Fibroblast of lung (primary cell): ENCODE measurements around the gene RAP2C.

ENCODE experiments used
- EZH2 ChIP-seq: IDR thresholded peaks from 2 replicates; pipeline ENCODE4 v1.5.1; 2012; ENCODE audit warnings: low read length, control low read depth, mild to moderate bottlenecking; ENCODE audit errors: missing control alignments
- TF ChIP-seq, protein P1 (sequence below), 2 donors: IDR thresholded peaks in 1 of 2; conservative IDR thresholded peaks in 1 of 2; 1 replicate in 1 of 2; 2 replicates in 1 of 2; pipeline ENCODE4 v1.5.1; 2011 to 2012; ENCODE audit warnings: low read length in 2 of 2, control low read depth in 1 of 2, inconsistent platforms in 1 of 2, low read depth in 1 of 2, mild to moderate bottlenecking in 1 of 2

DNA sequence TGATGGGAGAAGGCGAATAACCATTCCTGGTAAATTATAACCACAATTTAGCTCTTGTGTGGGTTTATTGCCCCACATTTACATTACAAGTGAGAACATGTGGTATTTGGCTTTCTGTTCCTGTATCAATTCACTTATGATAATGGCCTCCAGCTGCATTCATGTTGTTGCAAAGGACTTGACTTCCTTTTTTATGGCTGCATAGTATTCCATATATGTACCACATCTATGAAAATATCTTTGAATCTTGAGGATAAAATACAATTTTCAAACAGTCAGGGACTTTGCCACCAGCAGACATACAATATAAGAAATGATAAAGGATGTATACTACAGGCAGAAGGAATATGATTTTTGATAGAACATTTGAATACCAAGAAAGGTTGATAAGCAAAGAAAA lies 27.3 kb downstream of the RAP2C start:
- TF ChIP-seq, protein P1, sequence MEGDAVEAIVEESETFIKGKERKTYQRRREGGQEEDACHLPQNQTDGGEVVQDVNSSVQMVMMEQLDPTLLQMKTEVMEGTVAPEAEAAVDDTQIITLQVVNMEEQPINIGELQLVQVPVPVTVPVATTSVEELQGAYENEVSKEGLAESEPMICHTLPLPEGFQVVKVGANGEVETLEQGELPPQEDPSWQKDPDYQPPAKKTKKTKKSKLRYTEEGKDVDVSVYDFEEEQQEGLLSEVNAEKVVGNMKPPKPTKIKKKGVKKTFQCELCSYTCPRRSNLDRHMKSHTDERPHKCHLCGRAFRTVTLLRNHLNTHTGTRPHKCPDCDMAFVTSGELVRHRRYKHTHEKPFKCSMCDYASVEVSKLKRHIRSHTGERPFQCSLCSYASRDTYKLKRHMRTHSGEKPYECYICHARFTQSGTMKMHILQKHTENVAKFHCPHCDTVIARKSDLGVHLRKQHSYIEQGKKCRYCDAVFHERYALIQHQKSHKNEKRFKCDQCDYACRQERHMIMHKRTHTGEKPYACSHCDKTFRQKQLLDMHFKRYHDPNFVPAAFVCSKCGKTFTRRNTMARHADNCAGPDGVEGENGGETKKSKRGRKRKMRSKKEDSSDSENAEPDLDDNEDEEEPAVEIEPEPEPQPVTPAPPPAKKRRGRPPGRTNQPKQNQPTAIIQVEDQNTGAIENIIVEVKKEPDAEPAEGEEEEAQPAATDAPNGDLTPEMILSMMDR (conservative IDR thresholded peaks at IDR 0.05 in 1 of 2, IDR thresholded peaks at IDR 0.05 in 1 of 2; ENCODE audit: low read depth in 1 of 2, low read length in 2 of 2) = no peak
- no peak for TF ChIP-seq EZH2
